Neural cell (in vitro differentiated cells): ENCODE results near the gene ABCA10.

Source experiments
- CTCF ChIP-seq: fragments of 450-650 bp; IDR thresholded peaks from 2 replicates; pipeline ENCODE4 v1.5.1; 2014; ENCODE audit warnings: antibody characterized with exemption, mild to moderate bottlenecking, moderate library complexity; ENCODE audit not compliant: poor library complexity, severe bottlenecking
- SMC3 ChIP-seq: fragments of 450-650 bp; conservative IDR thresholded peaks from 2 replicates; pipeline ENCODE4 v1.6.1; 2014; ENCODE audit warnings: antibody characterized with exemption, mild to moderate bottlenecking, moderate library complexity; ENCODE audit not compliant: poor library complexity

GRCh38 chr17:69245617-69246016 is 17.0 kb upstream of the ABCA10 start:
- no peak for TF ChIP-seq SMC3
- TF ChIP-seq CTCF: no peak
